HT-29 (cell line): ENCODE results near the gene GTF2A2. TPM values are rescaled to one million over a fixed set of nuclear protein-coding genes. Genes with fewer than 3 reads are reported as not detected.
A peak's percentile ranks its signal among the peaks of the same experiment; 100 is the strongest.
"Not testable (repeated sequence)": the region's sequence is repeated elsewhere in the genome, so short reads cannot be mapped to it uniquely, and the experiment has no call there.

Source experiments
- DNase-seq: peaks from one replicate; pipeline ENCODE4 v3.0.0-alpha.2; 2015; ENCODE audit warnings: low spot score
- total RNA-seq: library from RNA; depleted of rRNA; stranded (reverse); fragments of >200 nt; shearing (Covaris generic); gene quantifications from 2 replicates; pipeline ENCODE4 v1.2.3, GENCODE V29; 2014

Gene GTF2A2
- total RNA-seq, 1 experiment from 2014 or later = 95.4 TPM

- no peak for DNase-seq
These were observed 17.1 kb upstream of the GTF2A2 start for GRCh38 chr15:59674361-59674877.

- DNase-seq = no peak
These were observed 11.2 kb upstream of the GTF2A2 start for GRCh38 chr15:59668556-59668955.

- DNase-seq = no peak
These were observed 4.9 kb upstream of the GTF2A2 start for GRCh38 chr15:59662260-59662659.

GRCh38 chr15:59659366-59659765, 2.1 kb upstream of the GTF2A2 start:
- no peak for DNase-seq

GRCh38 chr15:59657635-59658125, 365 bp upstream of the GTF2A2 start:
- no peak for DNase-seq

- DNase-seq = no peak
These were observed 3.3 kb downstream of the GTF2A2 start for GRCh38 chr15:59654046-59654445.

- DNase-seq = no peak
These were observed 7.7 kb downstream of the GTF2A2 start for GRCh38 chr15:59649603-59650002.

- DNase-seq = no peak
These were observed 10.2 kb downstream of the GTF2A2 start for GRCh38 chr15:59647085-59647484.

- DNase-seq = no peak
These were observed 11.0 kb downstream of the GTF2A2 start for GRCh38 chr15:59646277-59646676.

- not testable (repeated sequence) for DNase-seq
These were observed 11.5 kb downstream of the GTF2A2 start for GRCh38 chr15:59645812-59646211.

GRCh38 chr15:59644756-59645155, 12.6 kb downstream of the GTF2A2 start:
- no peak for DNase-seq

GRCh38 chr15:59642351-59642750, 15.0 kb downstream of the GTF2A2 start:
- no peak for DNase-seq

GRCh38 chr15:59637507-59637906, 19.8 kb downstream of the GTF2A2 start:
- DNase-seq = not testable (repeated sequence)

- DNase-seq = no peak
These were observed 21.1 kb downstream of the GTF2A2 start for GRCh38 chr15:59636184-59636583.

GRCh38 chr15:59632714-59633113, 24.6 kb downstream of the GTF2A2 start:
- DNase-seq = peak; percentile 65

GRCh38 chr15:59622289-59622688, 35.0 kb downstream of the GTF2A2 start:
- peak; percentile 88 for DNase-seq

GRCh38 chr15:59618406-59618805, 38.9 kb downstream of the GTF2A2 start:
- no peak for DNase-seq

- DNase-seq = peak; percentile 88
These were observed 40.9 kb downstream of the GTF2A2 start for GRCh38 chr15:59616379-59616778.

- DNase-seq = no peak
These were observed 41.7 kb downstream of the GTF2A2 start for GRCh38 chr15:59615661-59616060.

- peak; percentile 50 for DNase-seq
These were observed 43.2 kb downstream of the GTF2A2 start for GRCh38 chr15:59614153-59614552.

- DNase-seq = peak; percentile 96
These were observed 45.7 kb downstream of the GTF2A2 start, which contains the start of gene GCNT3 for GRCh38 chr15:59611276-59612260. TSS of gene GCNT3 (plus strand) at chr15:59611783. CDS start at chr15:59618239, 6,456 bp downstream.
